ENCODE measurements around the gene ZCCHC14. TPM values are rescaled to one million over a fixed set of nuclear protein-coding genes. Genes with fewer than 3 reads are reported as not detected.

ZCCHC14 gene
- total RNA-seq, 1 experiment from 2014 or later: 28.2 TPM

GRCh38 chr16:87420026-87421002 is 72.5 kb downstream of the ZCCHC14 start:
- no peak for DNase-seq (ENCODE audit: unreplicated experiment)
- no peak for TF ChIP-seq CTCF (IDR thresholded peaks at IDR 0.05; ENCODE audit: unreplicated experiment)
- no peak overlapping the region for H3K27ac Mint-ChIP-seq (ENCODE audit: low read depth, unreplicated experiment)
- ChIA-PET CTCF (interaction anchor here (0.7 to 1.9 kb wide), 4 partner anchors 15 to 216 kb away, joined by 3 to 6 read pairs (median 4); no protein-coding TSS in a partner anchor), POLR2A (no interaction called here)
- no peaks in the 10 kb centered on the region for H3K27me3 Mint-ChIP-seq (ENCODE audit: insufficient read depth, unreplicated experiment)
- H3K4me3 Mint-ChIP-seq (ENCODE audit: unreplicated experiment): no peak overlapping the region
- H3K36me3 Mint-ChIP-seq (ENCODE audit: insufficient read depth, unreplicated experiment): peaks cover 70% of the 10 kb centered on the region
- intact Hi-C loops (cut with micrococcal nuclease): no loop called here
- H3K9me3 Mint-ChIP-seq (ENCODE audit: unreplicated experiment): no peaks in the 10 kb centered on the region
- BruUV-seq (replicated peaks): no TSS peak
- no peaks in the 10 kb centered on the region for H3K4me1 Mint-ChIP-seq (ENCODE audit: insufficient read depth, unreplicated experiment)

DNA sequence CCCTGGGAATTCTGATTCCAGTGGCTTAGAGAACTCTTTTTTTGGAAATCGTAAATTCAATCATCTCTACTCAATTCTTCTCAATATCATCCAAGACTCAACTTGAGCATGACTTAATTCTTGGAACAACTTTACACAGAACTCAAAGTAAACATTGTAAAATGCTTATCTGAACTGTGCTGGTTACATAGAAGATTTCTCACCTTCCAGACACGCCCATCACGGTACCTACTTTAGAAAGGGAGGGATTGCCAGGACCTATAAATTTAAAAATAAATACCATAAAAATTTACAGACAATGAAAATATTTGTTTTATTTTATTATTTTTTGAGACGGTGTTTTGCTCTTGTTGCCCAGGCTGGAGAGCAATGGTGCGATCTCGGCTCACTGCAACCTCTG is 74.2 kb downstream of the ZCCHC14 start:
- no TSS peak for BruUV-seq (replicated peaks)
- Mint-ChIP-seq H3K27ac (ENCODE audit: low read depth, unreplicated experiment) (no peak overlapping the region), H3K27me3 (ENCODE audit: insufficient read depth, unreplicated experiment) (no peaks in the 10 kb centered on the region), H3K4me3 (ENCODE audit: unreplicated experiment) (no peak overlapping the region), H3K36me3 (ENCODE audit: insufficient read depth, unreplicated experiment) (peaks cover 71% of the 10 kb centered on the region), H3K9me3 (ENCODE audit: unreplicated experiment) (no peaks in the 10 kb centered on the region), H3K4me1 (ENCODE audit: insufficient read depth, unreplicated experiment) (no peaks in the 10 kb centered on the region)
- POLR2A ChIA-PET: interaction anchor here (0.9 kb wide), 1 partner anchor 10 kb away, joined by 3 read pairs; no protein-coding TSS in a partner anchor
- CTCF ChIA-PET: no interaction called here
- TF ChIP-seq CTCF (IDR thresholded peaks at IDR 0.05; ENCODE audit: unreplicated experiment): no peak
- DNase-seq (ENCODE audit: unreplicated experiment): no peak
- intact Hi-C loops (cut with micrococcal nuclease): loop anchor here (5.0 kb wide), 1 partner anchor 134 kb away; no protein-coding TSS in a partner anchor

DNA sequence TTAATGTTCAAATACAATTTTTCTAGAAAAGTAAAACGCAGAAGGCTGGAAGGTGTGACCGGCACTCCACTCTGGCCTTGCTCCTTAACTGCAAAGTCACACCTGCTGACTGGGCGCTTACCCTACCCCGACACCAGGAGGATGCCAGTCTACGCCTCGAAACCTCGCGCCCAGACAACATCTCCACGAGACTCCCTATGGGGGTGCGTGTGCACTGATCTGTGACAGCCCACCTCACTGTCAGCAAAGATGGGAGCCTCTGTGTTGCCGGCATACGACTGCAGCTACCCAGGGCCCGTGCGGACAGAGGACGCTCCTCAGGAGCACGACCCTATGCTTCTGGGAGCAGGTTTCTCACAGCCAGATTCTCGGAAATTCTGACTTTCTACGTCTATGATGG is 74.6 kb downstream of the ZCCHC14 start:
- intact Hi-C loops (cut with micrococcal nuclease): loop anchor here (5.0 kb wide), 1 partner anchor 134 kb away; no protein-coding TSS in a partner anchor
- Mint-ChIP-seq H3K9me3 (ENCODE audit: unreplicated experiment) (no peaks in the 10 kb centered on the region), H3K4me1 (ENCODE audit: insufficient read depth, unreplicated experiment) (no peaks in the 10 kb centered on the region), H3K27ac (ENCODE audit: low read depth, unreplicated experiment) (no peak overlapping the region), H3K36me3 (ENCODE audit: insufficient read depth, unreplicated experiment) (peaks cover 67% of the 10 kb centered on the region), H3K4me3 (ENCODE audit: unreplicated experiment) (no peak overlapping the region), H3K27me3 (ENCODE audit: insufficient read depth, unreplicated experiment) (no peaks in the 10 kb centered on the region)
- ChIA-PET CTCF (interaction anchor here (0.6 kb wide), 2 partner anchors 217 to 218 kb away, joined by 3 read pairs; no protein-coding TSS in a partner anchor), POLR2A (interaction anchor here (0.9 kb wide), 1 partner anchor 10 kb away, joined by 3 read pairs; no protein-coding TSS in a partner anchor)
- no peak for DNase-seq (ENCODE audit: unreplicated experiment)
- no TSS peak for BruUV-seq (replicated peaks)
- no peak for TF ChIP-seq CTCF (IDR thresholded peaks at IDR 0.05; ENCODE audit: unreplicated experiment)

DNA sequence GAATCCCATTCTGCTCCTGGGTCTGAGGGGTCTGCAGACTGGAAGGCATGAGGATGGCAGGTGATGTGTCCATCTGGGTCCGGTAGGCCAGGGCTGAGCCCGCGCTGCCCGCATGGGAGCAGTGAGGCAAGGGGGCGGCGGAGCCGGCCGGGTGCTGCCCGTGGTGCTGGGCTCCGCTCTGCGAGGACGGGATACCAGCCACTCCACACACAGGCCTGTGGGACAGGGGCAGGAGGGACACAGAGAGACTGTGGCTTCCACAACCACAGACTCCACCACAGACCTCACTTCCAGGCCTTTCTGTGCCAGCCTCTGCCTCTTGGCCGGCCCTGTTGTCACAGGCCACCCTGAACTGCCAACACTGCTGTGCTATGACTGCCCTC is 75.3 kb downstream of the ZCCHC14 start:
- H3K27ac Mint-ChIP-seq (ENCODE audit: low read depth, unreplicated experiment): no peak overlapping the region
- DNase-seq (ENCODE audit: unreplicated experiment): no peak
- no peak overlapping the region for H3K4me3 Mint-ChIP-seq (ENCODE audit: unreplicated experiment)
- intact Hi-C loops (cut with micrococcal nuclease): loop anchor here (2.0 to 5.0 kb wide), 2 partner anchors 73 to 135 kb away; no protein-coding TSS in a partner anchor
- no peaks in the 10 kb centered on the region for H3K27me3 Mint-ChIP-seq (ENCODE audit: insufficient read depth, unreplicated experiment)
- H3K4me1 Mint-ChIP-seq (ENCODE audit: insufficient read depth, unreplicated experiment): no peaks in the 10 kb centered on the region
- no TSS peak for BruUV-seq (replicated peaks)
- TF ChIP-seq CTCF (IDR thresholded peaks at IDR 0.05; ENCODE audit: unreplicated experiment): no peak
- ChIA-PET CTCF (interaction anchor here (0.7 to 1.7 kb wide), 11 partner anchors 8 to 225 kb away, joined by 3 to 35 read pairs (median 4); no protein-coding TSS in a partner anchor), POLR2A (interaction anchor here (0.7 to 1.3 kb wide), 3 partner anchors 10 to 27 kb away, joined by 4 to 7 read pairs (median 5); no protein-coding TSS in a partner anchor)
- H3K9me3 Mint-ChIP-seq (ENCODE audit: unreplicated experiment): no peaks in the 10 kb centered on the region
- H3K36me3 Mint-ChIP-seq (ENCODE audit: insufficient read depth, unreplicated experiment): peaks cover 71% of the 10 kb centered on the region
